Keratinocyte (primary cell): ENCODE results near the gene RGL1.

ENCODE experiments used
- EZH2 ChIP-seq: IDR thresholded peaks from one replicate; pipeline ENCODE4 v1.6.1; 2012; ENCODE audit warnings: inconsistent platforms, mild to moderate bottlenecking, low read length, moderate library complexity
- TF ChIP-seq, protein P1 (sequence below), 3 experiments: IDR thresholded peaks in 1 of 3; conservative IDR thresholded peaks in 1 of 3; optimal IDR thresholded peaks in 1 of 3; 2 replicates in 2 of 3; 3 replicates in 1 of 3; pipeline versions ENCODE3 to v1.5.1; 2011; ENCODE audit warnings: low read length in 3 of 3, mild to moderate bottlenecking in 3 of 3, moderate library complexity in 2 of 3, control low read depth in 1 of 3, inconsistent platforms in 1 of 3; ENCODE audit not compliant: insufficient read depth in 2 of 3; ENCODE audit errors: extremely low read depth in 1 of 3

- TF ChIP-seq, protein P1, sequence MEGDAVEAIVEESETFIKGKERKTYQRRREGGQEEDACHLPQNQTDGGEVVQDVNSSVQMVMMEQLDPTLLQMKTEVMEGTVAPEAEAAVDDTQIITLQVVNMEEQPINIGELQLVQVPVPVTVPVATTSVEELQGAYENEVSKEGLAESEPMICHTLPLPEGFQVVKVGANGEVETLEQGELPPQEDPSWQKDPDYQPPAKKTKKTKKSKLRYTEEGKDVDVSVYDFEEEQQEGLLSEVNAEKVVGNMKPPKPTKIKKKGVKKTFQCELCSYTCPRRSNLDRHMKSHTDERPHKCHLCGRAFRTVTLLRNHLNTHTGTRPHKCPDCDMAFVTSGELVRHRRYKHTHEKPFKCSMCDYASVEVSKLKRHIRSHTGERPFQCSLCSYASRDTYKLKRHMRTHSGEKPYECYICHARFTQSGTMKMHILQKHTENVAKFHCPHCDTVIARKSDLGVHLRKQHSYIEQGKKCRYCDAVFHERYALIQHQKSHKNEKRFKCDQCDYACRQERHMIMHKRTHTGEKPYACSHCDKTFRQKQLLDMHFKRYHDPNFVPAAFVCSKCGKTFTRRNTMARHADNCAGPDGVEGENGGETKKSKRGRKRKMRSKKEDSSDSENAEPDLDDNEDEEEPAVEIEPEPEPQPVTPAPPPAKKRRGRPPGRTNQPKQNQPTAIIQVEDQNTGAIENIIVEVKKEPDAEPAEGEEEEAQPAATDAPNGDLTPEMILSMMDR (optimal IDR thresholded peaks at IDR 0.05 in 1 of 3, IDR thresholded peaks at IDR 0.05 in 1 of 3, conservative IDR thresholded peaks at IDR 0.05 in 1 of 3; ENCODE audit: extremely low read depth in 1 of 3, insufficient read depth in 2 of 3, low read length in 3 of 3): no peak
- no peak for TF ChIP-seq EZH2
These were observed 75.8 kb downstream of the RGL1 start for GRCh38 chr1:183880531-183881243.
